K562 (cell line): ENCODE measurements around the gene ZBTB8A. TPM values are rescaled to one million over a fixed set of nuclear protein-coding genes. Genes with fewer than 3 reads are reported as not detected.

Source experiments
- BCL6 ChIP-seq: fragments of 250-450 bp; sonication (Bioruptor Pico); IDR thresholded peaks from 2 replicates; pipeline ENCODE4 v1.4.0; 2020
- ELF1 ChIP-seq: fragments of 200-800 bp; sonication (Bioruptor generic); IDR thresholded peaks from 2 replicates; pipeline ENCODE4 v1.6.1; 2016; ENCODE audit warnings: missing genetic modification characterization, missing compliant biosample characterization
- ETV5 ChIP-seq: sonication (generic); formaldehyde crosslinking; IDR thresholded peaks from 2 replicates; pipeline ENCODE4 v1.4.0; 2020; ENCODE audit warnings: low read depth, mild to moderate bottlenecking, missing genetic modification reagents
- HEY1 ChIP-seq: fragments of 250-450 bp; sonication (Bioruptor Pico); IDR thresholded peaks from 2 replicates; pipeline ENCODE4 v1.5.0; 2020; ENCODE audit warnings: mild to moderate bottlenecking, moderate library complexity, borderline replicate concordance
- HNRNPH1 ChIP-seq: fragments of 200-400 bp; formaldehyde crosslinking; optimal IDR thresholded peaks from 2 replicates; pipeline ENCODE3; 2017; ENCODE audit warnings: low read depth, mild to moderate bottlenecking, low read length, moderate library complexity
- HNRNPLL ChIP-seq: fragments of 200-400 bp; formaldehyde crosslinking; IDR thresholded peaks from 2 replicates; pipeline ENCODE4 v1.6.1; 2017; ENCODE audit warnings: low read length, low read depth, mild to moderate bottlenecking; ENCODE audit not compliant: poor library complexity, severe bottlenecking
- KLF16 ChIP-seq: IDR thresholded peaks from 2 replicates; pipeline ENCODE4 v1.6.1; 2016; ENCODE audit warnings: antibody characterized with exemption
- MYNN ChIP-seq, 2 experiments: sonication (generic); formaldehyde crosslinking in 1 of 2; IDR thresholded peaks; 2 replicates each; pipeline versions ENCODE4 v1.5.0 to v1.6.1; 2016 to 2020; ENCODE audit warnings: antibody characterized with exemption in 1 of 2, missing genetic modification reagents in 1 of 2
- NFIX ChIP-seq: fragments of 250-450 bp; sonication (Bioruptor Pico); IDR thresholded peaks from 2 replicates; pipeline ENCODE4 v1.4.0; 2020; ENCODE audit warnings: low read depth, mild to moderate bottlenecking, moderate library complexity
- PHB2 ChIP-seq: fragments of 450-650 bp; IDR thresholded peaks from 2 replicates; pipeline ENCODE4 v1.6.1; 2017; ENCODE audit warnings: low read depth
- RCOR1 ChIP-seq, 2 experiments: IDR thresholded peaks; 2 replicates each; pipeline ENCODE4 v1.6.1; 2012; ENCODE audit warnings: low read depth in 2 of 2, low read length in 2 of 2, borderline replicate concordance in 1 of 2, improper control_type of control experiment in 1 of 2
- RUNX1 ChIP-seq: sonication (generic); IDR thresholded peaks from 2 replicates; pipeline ENCODE4 v1.6.1; 2016; ENCODE audit warnings: antibody characterized with exemption, low read depth
- SAFB ChIP-seq: fragments of 200-400 bp; formaldehyde crosslinking; IDR thresholded peaks from 2 replicates; pipeline ENCODE4 v1.6.1; 2017; ENCODE audit warnings: low read depth, low read length, borderline replicate concordance
- SIN3A ChIP-seq, 2 experiments: fragments of 150-350 bp in 1 of 2; IDR thresholded peaks; 2 replicates each; pipeline ENCODE4 v1.6.1; 2011 to 2016; ENCODE audit warnings: borderline replicate concordance in 2 of 2, low read depth in 2 of 2, low read length in 2 of 2, mild to moderate bottlenecking in 2 of 2, moderate library complexity in 2 of 2; ENCODE audit not compliant: control insufficient read depth in 1 of 2
- SMARCA5 ChIP-seq: fragments of 450-650 bp; IDR thresholded peaks from 2 replicates; pipeline ENCODE4 v1.6.1; 2016
- SMC3 ChIP-seq: conservative IDR thresholded peaks from 2 replicates; pipeline ENCODE4 v1.6.1; 2011; ENCODE audit warnings: low read depth, low read length, improper control_type of control experiment; ENCODE audit not compliant: insufficient read depth
- SP2 ChIP-seq: IDR thresholded peaks from 2 replicates; pipeline ENCODE4 v1.6.1; 2011; ENCODE audit warnings: mild to moderate bottlenecking, low read depth, low read length, moderate library complexity; ENCODE audit not compliant: poor library complexity, severe bottlenecking; ENCODE audit errors: extremely low read depth
- TAF9B ChIP-seq: fragments of 450-650 bp; IDR thresholded peaks from 2 replicates; pipeline ENCODE4 v1.6.1; 2018; ENCODE audit warnings: mild to moderate bottlenecking; ENCODE audit not compliant: partially characterized antibody
- TBL1XR1 ChIP-seq, 2 experiments: IDR thresholded peaks; 2 replicates each; pipeline ENCODE4 v1.6.1; 2012; ENCODE audit warnings: improper control_type of control experiment in 2 of 2, low read length in 2 of 2, mild to moderate bottlenecking in 1 of 2
- TBP ChIP-seq: optimal IDR thresholded peaks from 2 replicates; pipeline ENCODE3; 2011; ENCODE audit warnings: low read depth, low read length, improper control_type of control experiment
- THRA ChIP-seq: fragments of 450-650 bp; IDR thresholded peaks from 2 replicates; pipeline ENCODE4 v1.6.1; 2017; ENCODE audit warnings: mild to moderate bottlenecking, moderate library complexity
- ZNF134 ChIP-seq: fragments of 250-450 bp; sonication (Bioruptor Pico); conservative IDR thresholded peaks from 2 replicates; pipeline ENCODE4 v1.4.0; 2020
- ZNF146 ChIP-seq: IDR thresholded peaks from one replicate; pipeline ENCODE4 v1.6.1; 2018; ENCODE audit warnings: missing compliant biosample characterization; ENCODE audit not compliant: unreplicated experiment
- ZNF263 ChIP-seq: sonication (generic); formaldehyde crosslinking; IDR thresholded peaks from 2 replicates; pipeline ENCODE4 v1.8.0; 2022; ENCODE audit warnings: mild to moderate bottlenecking, missing genetic modification reagents, borderline replicate concordance
- ZNF280B ChIP-seq: fragments of 250-450 bp; sonication (Bioruptor Pico); IDR thresholded peaks from 2 replicates; pipeline ENCODE4 v1.5.1; 2021; ENCODE audit warnings: mild to moderate bottlenecking
- ZNF668 ChIP-seq: fragments of 250-450 bp; sonication (Bioruptor Pico); IDR thresholded peaks from 2 replicates; pipeline ENCODE4 v1.8.0; 2022; ENCODE audit warnings: mild to moderate bottlenecking, inconsistent platforms
- polyA plus RNA-seq, 8 experiments: library from polyadenylated mRNA; depleted of rRNA in 4 of 8; stranded (reverse) in 5 of 8; unstranded in 3 of 8; fragments of >200 nt; fragmentation: Nextera tagmentation in 2 of 8; fragmentation: Illumina TruSeq in 1 of 8; extraction: Ambion mirVana in 2 of 8; extraction: Trizol in 1 of 8; gene quantifications; 2 replicates each; pipeline versions ENCODE4 v1.2.1 to v1.2.3, GENCODE V29; 2011 to 2014; ENCODE audit warnings: inconsistent platforms in 1 of 8, missing spikeins in 1 of 8
- total RNA-seq, 7 experiments: library from RNA; depleted of rRNA in 6 of 7; stranded (reverse); fragments of >200 nt in 6 of 7; fragmentation: Illumina TruSeq in 2 of 7; extraction: Trizol in 2 of 7; gene quantifications; 2 replicates each; pipeline versions ENCODE4 v1.2.1 to v1.2.3, GENCODE V29; 2011 to 2021; ENCODE audit warnings: low replicate concordance in 1 of 7

Gene ZBTB8A
- total and polyA plus RNA-seq, 9 of the 15 experiments (the other 6 are each of a cell fraction or from before 2014, with no cell fraction given), result 0.01 to 0.64 (median 0.09) TPM

GRCh38 chr1:32650248-32650751 lies 111.1 kb downstream of the ZBTB8A start, which contains the start of gene ZBTB8OS (continued):
- TF ChIP-seq RUNX1, result 0 out of 2 replicates have a peak, but pooled peaks have one; percentile 21
- TF ChIP-seq HNRNPH1, result no peak
- no peak for TF ChIP-seq ZNF263
- TF ChIP-seq TBL1XR1 (IDR thresholded peaks at IDR 0.05; ENCODE audit: low read length in 2 of 2), result peak; percentile 62 to 65; a peak in 2 of 4 replicates
- TF ChIP-seq ZNF280B (CRISPR knock-in tag), result no peak
- TF ChIP-seq THRA, result no peak
- TF ChIP-seq ZNF146 (CRISPR knock-in tag), result no peak
- TF ChIP-seq ETV5 (CRISPR knock-in tag), result peak; percentile 78
- no peak for TF ChIP-seq BCL6
- TF ChIP-seq SAFB, result no peak
- peak; percentile 87 for TF ChIP-seq TAF9B
- no peak for TF ChIP-seq KLF16
- TF ChIP-seq NFIX (CRISPR knock-in tag), result no peak
- TF ChIP-seq PHB2, result no peak
- no peak for TF ChIP-seq ZNF134 (CRISPR knock-in tag)
- no peak for TF ChIP-seq MYNN (IDR thresholded peaks at IDR 0.05)
- no peak for TF ChIP-seq MYNN (CRISPR knock-in tag; IDR thresholded peaks at IDR 0.05)
- TF ChIP-seq SMC3, result no peak
- TF ChIP-seq TBP, result peak; percentile 74
- TF ChIP-seq HEY1 (CRISPR knock-in tag), result no peak
- peak; percentile 42 to 64; a peak in 2 of 4 replicates for TF ChIP-seq RCOR1 (IDR thresholded peaks at IDR 0.05; ENCODE audit: borderline replicate concordance in 1 of 2, low read depth in 2 of 2, low read length in 2 of 2)
- no peak for TF ChIP-seq HNRNPLL
- peak; percentile 83 to 90; a peak in 2 of 4 replicates for TF ChIP-seq SIN3A (IDR thresholded peaks at IDR 0.05; ENCODE audit: borderline replicate concordance in 2 of 2, control insufficient read depth in 1 of 2, low read depth in 2 of 2, low read length in 2 of 2)
- peak; percentile 99 for TF ChIP-seq ELF1 (tag)
- TF ChIP-seq SP2, result no peak
- TF ChIP-seq SMARCA5, result no peak
- no peak for TF ChIP-seq ZNF668
